ENCODE measurements around the gene MED15. TPM values are rescaled to one million over a fixed set of nuclear protein-coding genes. Genes with fewer than 3 reads are reported as not detected.

The MED15 gene
- total RNA-seq, 4 donors from 2014 or later = 34.0 to 54.1 (median 38.9) TPM

DNA sequence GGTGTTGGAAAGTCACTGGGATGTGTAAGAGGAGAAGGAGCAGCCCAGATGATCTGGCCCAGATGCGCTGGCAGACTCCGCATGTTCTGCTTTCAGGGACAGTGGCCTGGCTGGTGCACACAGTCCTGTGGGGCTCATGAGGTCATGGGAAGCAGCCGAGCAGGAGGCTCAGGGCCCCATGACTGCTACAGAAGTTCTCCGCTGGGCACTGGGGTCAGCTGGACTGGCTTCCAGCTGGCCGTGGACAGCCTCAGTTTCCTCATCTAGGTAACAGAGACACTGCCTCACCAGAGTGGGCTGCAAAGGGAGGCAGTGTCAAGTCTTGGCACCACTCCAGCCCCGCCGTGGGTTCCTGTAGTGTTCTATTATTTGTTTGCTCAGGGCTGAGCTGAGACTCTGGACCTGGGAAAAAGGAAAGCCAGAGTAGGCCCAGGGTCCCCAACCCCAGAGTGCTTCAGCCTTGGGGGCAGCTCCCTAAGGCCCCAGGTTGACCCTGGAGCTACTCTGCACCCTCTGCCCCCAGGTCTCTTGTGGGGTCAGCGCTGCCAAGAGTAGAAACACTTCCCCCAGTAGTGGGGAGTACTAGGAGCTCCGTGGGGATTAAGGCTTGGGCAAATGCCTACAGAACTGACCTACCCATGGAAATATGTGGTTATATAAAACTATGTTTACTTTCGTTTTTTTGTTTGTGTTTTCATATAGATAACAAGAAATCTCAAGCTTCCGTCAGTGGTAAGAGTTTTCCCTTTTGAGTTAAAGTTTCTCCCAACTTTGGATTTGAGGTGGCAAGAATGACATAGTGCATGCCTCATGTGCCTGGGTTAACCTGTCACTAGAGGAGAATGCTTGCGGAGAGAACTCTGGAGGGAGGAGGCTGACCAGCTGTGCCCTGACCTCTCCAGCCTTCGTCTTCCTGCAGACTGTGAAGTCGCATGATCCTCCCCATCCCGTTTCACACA lies 45.3 kb downstream of the MED15 start:
- H3K9me3 ChIP-seq = no peaks in the 10 kb centered on the region
- intact Hi-C loops (cut with DNase I) = loop anchor here (5.0 kb wide), 1 partner anchor 40 kb away; no protein-coding TSS in a partner anchor
- no peak for DNase-seq (ENCODE audit: extremely low spot score)
- no peaks in the 10 kb centered on the region for H3K27me3 ChIP-seq
- H3K4me1 ChIP-seq = peaks cover 73 to 78% (median 75%) of the 10 kb centered on the region in 4 donors
- no peak overlapping the region for H3K4me3 ChIP-seq
- 50% methylated on average over 14 of the region's 15 CpGs for WGBS
- TF ChIP-seq, protein P1, sequence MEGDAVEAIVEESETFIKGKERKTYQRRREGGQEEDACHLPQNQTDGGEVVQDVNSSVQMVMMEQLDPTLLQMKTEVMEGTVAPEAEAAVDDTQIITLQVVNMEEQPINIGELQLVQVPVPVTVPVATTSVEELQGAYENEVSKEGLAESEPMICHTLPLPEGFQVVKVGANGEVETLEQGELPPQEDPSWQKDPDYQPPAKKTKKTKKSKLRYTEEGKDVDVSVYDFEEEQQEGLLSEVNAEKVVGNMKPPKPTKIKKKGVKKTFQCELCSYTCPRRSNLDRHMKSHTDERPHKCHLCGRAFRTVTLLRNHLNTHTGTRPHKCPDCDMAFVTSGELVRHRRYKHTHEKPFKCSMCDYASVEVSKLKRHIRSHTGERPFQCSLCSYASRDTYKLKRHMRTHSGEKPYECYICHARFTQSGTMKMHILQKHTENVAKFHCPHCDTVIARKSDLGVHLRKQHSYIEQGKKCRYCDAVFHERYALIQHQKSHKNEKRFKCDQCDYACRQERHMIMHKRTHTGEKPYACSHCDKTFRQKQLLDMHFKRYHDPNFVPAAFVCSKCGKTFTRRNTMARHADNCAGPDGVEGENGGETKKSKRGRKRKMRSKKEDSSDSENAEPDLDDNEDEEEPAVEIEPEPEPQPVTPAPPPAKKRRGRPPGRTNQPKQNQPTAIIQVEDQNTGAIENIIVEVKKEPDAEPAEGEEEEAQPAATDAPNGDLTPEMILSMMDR (IDR thresholded peaks at IDR 0.05) = no peak
- peak; percentile 37 to 54 for TF ChIP-seq POLR2AphosphoS5 (IDR thresholded peaks at IDR 0.05)
- H3K36me3 ChIP-seq = peaks cover 9 to 56% (median 42%) of the 10 kb centered on the region in 4 donors
- peak overlapping the region; percentile 77 to 85 (median 82) for H3K27ac ChIP-seq (replicated peaks in 1 of 4)

DNA sequence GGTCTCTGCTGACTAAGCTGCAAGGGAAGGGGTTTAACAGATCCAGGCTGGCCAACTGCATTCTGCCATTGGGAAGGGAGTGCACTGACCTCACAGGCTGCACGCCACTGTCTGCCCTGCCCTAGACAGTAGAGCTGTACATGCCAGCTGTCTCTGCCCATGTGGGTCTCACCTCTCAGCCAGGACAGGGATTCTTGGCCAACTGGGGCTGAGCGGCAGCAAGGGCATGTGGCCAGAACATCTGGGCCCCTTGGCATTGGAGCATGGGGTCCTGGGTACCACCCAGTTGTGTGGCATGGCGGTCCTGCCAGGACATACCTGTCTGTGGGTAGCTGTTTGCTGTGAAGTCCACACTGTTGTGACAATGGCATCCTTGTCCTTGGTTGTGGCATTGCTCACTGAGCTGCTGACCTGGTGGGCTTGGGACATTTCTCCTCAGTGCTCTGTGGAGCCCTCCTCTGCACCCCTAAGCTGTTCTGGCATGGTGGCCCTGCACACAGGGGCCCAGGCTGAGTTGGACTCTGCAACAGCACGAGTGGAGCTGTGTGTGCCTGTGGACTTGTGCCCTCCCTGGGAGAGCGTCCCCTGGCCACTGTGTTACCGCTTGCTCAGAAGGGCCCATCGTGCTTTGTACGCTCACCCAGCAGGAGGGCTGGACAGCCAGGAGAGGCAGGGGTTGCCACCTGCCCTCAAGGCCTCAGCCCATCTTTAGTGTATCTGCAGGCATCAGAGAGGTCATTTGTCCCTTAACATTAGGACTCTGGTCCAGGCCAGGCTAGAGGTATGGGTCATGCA lies 46.7 kb downstream of the MED15 start:
- TF ChIP-seq EP300 (IDR thresholded peaks at IDR 0.05) (no peak), POLR2AphosphoS5 (IDR thresholded peaks at IDR 0.05) (no peak), POLR2A (IDR thresholded peaks at IDR 0.05; ENCODE audit: low read depth) (no peak)
- TF ChIP-seq, protein P1 (IDR thresholded peaks at IDR 0.05) = no peak
- Histone ChIP-seq H3K36me3 (peaks cover 18 to 69% (median 53%) of the 10 kb centered on the region in 4 donors), H3K9me3 (no peaks in the 10 kb centered on the region), H3K27me3 (no peaks in the 10 kb centered on the region), H3K4me3 (no peak overlapping the region), H3K27ac (replicated peaks in 1 of 4) (peak overlapping the region; percentile 77 to 85 (median 82)), H3K4me1 (peaks cover 65 to 72% (median 68%) of the 10 kb centered on the region in 4 donors)
- intact Hi-C loops (cut with DNase I) = loop anchor here (5.0 kb wide), 1 partner anchor 42 kb away; no protein-coding TSS in a partner anchor
- no peak for DNase-seq (ENCODE audit: extremely low spot score)
- WGBS = 90% methylated on average over 2 of the region's 8 CpGs

DNA sequence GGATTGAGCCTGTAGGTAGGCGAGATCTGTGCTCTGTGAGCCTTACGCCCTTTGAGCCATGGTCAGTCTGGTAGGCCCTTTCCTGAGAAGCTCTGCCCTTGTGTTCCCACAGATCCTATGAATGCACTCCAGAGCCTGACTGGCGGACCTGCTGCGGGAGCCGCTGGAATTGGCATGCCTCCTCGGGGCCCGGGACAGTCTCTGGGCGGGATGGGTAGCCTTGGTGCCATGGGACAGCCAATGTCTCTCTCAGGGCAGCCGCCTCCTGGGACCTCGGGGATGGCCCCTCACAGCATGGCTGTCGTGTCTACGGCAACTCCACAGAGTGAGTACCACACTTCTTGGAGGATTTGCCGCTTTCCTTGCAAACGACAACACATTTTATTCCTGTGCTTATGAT lies 47.4 kb downstream of the MED15 start:
- no peak for DNase-seq (ENCODE audit: extremely low spot score)
- no peak overlapping the region for H3K4me3 ChIP-seq
- TF ChIP-seq POLR2AphosphoS5 (IDR thresholded peaks at IDR 0.05) = no peak
- no peak for TF ChIP-seq POLR2A (IDR thresholded peaks at IDR 0.05; ENCODE audit: low read depth)
- TF ChIP-seq, protein P1 (IDR thresholded peaks at IDR 0.05) = no peak
- no peak for TF ChIP-seq EP300 (IDR thresholded peaks at IDR 0.05)
- no peaks in the 10 kb centered on the region for H3K27me3 ChIP-seq
- intact Hi-C loops (cut with DNase I) = loop anchor here (5.0 kb wide), 1 partner anchor 43 kb away; no protein-coding TSS in a partner anchor
- peak overlapping the region in 1 of 4 donors; percentile 84 for H3K27ac ChIP-seq (replicated peaks in 1 of 4)
- 87% methylated on average over 7 of the region's 14 CpGs for WGBS
- H3K9me3 ChIP-seq = no peaks in the 10 kb centered on the region
- peaks cover 58 to 65% (median 62%) of the 10 kb centered on the region in 4 donors for H3K4me1 ChIP-seq
- H3K36me3 ChIP-seq = peaks cover 18 to 76% (median 57%) of the 10 kb centered on the region in 4 donors

DNA sequence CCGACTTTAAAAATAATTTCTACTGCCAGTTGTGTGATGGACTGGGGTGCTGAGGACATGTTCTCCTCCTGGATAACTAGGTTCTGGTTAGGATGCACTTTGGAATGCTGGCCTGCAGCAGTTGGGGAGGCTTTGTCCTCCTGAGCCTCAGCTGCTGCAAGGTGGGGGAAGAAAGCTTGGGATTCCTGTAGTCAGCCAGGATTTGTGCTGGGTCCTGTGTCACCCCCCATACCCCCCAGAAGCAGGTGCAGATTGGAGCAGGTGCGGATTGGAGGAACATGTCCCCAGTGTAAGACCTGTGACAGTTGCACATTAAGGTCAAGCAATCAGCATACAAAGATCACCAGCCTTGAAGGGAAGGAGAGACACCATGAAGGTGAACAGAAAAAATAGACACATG lies 51.1 kb downstream of the MED15 start:
- Histone ChIP-seq H3K9me3 (no peaks in the 10 kb centered on the region), H3K4me3 (no peak overlapping the region), H3K27me3 (no peaks in the 10 kb centered on the region), H3K27ac (replicated peaks in 1 of 4) (no peak overlapping the region), H3K36me3 (peaks cover 24 to 79% (median 57%) of the 10 kb centered on the region in 4 donors), H3K4me1 (peaks cover 21 to 28% (median 24%) of the 10 kb centered on the region in 4 donors)
- intact Hi-C loops (cut with DNase I) = no loop called here
- 96% methylated on average over 2 of the region's 2 CpGs for WGBS
- no peak for DNase-seq (ENCODE audit: extremely low spot score)
- TF ChIP-seq EP300 (IDR thresholded peaks at IDR 0.05) (no peak), POLR2A (IDR thresholded peaks at IDR 0.05; ENCODE audit: low read depth) (no peak)
- TF ChIP-seq, protein P1 (IDR thresholded peaks at IDR 0.05) = no peak

Measured in esophagus muscularis mucosa (tissue), 4 donors.